DOHH2 (cell line): ENCODE results near the gene FRAS1.

Source experiments
- CTCF ChIP-seq: fragments of 200-600 bp; sonication (generic); IDR thresholded peaks from one replicate; pipeline ENCODE4 v1.5.1; 2014; ENCODE audit warnings: antibody characterized with exemption, mild to moderate bottlenecking, low read depth, low read length; ENCODE audit not compliant: poor library complexity, severe bottlenecking
- EZH2phosphoT487 ChIP-seq: fragments of 200-600 bp; sonication (generic); IDR thresholded peaks from 2 replicates; pipeline ENCODE4 v1.6.1; 2017; ENCODE audit warnings: borderline replicate concordance, mild to moderate bottlenecking, antibody characterized with exemption, low read length, moderate library complexity, mixed read lengths

- no peak for TF ChIP-seq CTCF
- no peak for TF ChIP-seq EZH2phosphoT487
Measured at GRCh38 chr4:78150543-78150864, 93.4 kb downstream of the FRAS1 start.
